ENCODE data around the gene NOL11. TPM values are rescaled to one million over a fixed set of nuclear protein-coding genes. Genes with fewer than 3 reads are reported as not detected.

NOL11 gene
- total RNA-seq, 4 donors from 2014 or later = 31.8 to 68.7 (median 43.4) TPM

DNA sequence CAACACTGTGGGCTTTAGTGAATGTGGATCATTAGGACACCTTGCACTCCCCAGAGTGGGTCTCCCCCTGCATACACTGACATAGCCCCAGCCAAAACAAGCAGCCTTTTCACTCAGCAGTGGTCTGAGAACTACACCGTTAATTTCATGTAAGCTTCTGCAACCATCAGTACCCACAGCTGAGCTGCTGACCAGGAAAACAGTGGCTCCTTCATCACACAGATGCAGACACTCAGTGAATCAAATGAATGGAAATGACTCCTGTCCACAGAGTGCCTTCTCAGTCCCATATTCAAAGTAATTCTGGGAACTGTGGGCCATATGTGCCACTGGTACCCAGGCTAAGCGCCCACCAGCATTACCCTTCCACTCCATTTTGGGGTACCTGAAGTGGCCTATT lies 39.3 kb upstream of the NOL11 start:
- no peak overlapping the region for H3K4me3 ChIP-seq
- H3K27ac ChIP-seq = no peak overlapping the region
- H3K9me3 ChIP-seq = no peaks in the 10 kb centered on the region
- intact Hi-C loops (cut with DNase I; ENCODE audit: low total_unique reads) = no loop called here
- H3K27me3 ChIP-seq = no peaks in the 10 kb centered on the region
- no peak for TF ChIP-seq POLR2A (IDR thresholded peaks at IDR 0.05)
- no peak for TF ChIP-seq CTCF (IDR thresholded peaks at IDR 0.05)
- H3K36me3 ChIP-seq = no peaks in the 10 kb centered on the region
- H3K4me1 ChIP-seq = no peaks in the 10 kb centered on the region
- DNase-seq = no peak

GRCh38 chr17:67679225-67679624 lies 38.5 kb upstream of the NOL11 start:
- H3K27ac ChIP-seq = no peak overlapping the region
- no peaks in the 10 kb centered on the region for H3K36me3 ChIP-seq
- DNase-seq = no peak
- H3K4me1 ChIP-seq = no peaks in the 10 kb centered on the region
- no peak for TF ChIP-seq POLR2A (IDR thresholded peaks at IDR 0.05)
- intact Hi-C loops (cut with DNase I; ENCODE audit: low total_unique reads) = no loop called here
- no peaks in the 10 kb centered on the region for H3K27me3 ChIP-seq
- H3K9me3 ChIP-seq = no peaks in the 10 kb centered on the region
- H3K4me3 ChIP-seq = no peak overlapping the region

- intact Hi-C loops (cut with DNase I; ENCODE audit: low total_unique reads) = no loop called here
- no peak for TF ChIP-seq POLR2A (IDR thresholded peaks at IDR 0.05)
- no peak for TF ChIP-seq CTCF (IDR thresholded peaks at IDR 0.05)
- no peak for DNase-seq
- Histone ChIP-seq H3K27me3 (no peaks in the 10 kb centered on the region), H3K4me3 (no peak overlapping the region), H3K36me3 (no peaks in the 10 kb centered on the region), H3K9me3 (no peaks in the 10 kb centered on the region), H3K4me1 (no peaks in the 10 kb centered on the region), H3K27ac (no peak overlapping the region)
Measured at GRCh38 chr17:67679721-67680120, 38.0 kb upstream of the NOL11 start.

GRCh38 chr17:67680445-67681224 lies 37.1 kb upstream of the NOL11 start:
- no peak for DNase-seq
- no peak overlapping the region for H3K27ac ChIP-seq
- no peaks in the 10 kb centered on the region for H3K4me1 ChIP-seq
- H3K27me3 ChIP-seq = no peaks in the 10 kb centered on the region
- intact Hi-C loops (cut with DNase I; ENCODE audit: low total_unique reads) = no loop called here
- no peaks in the 10 kb centered on the region for H3K9me3 ChIP-seq
- TF ChIP-seq POLR2A (IDR thresholded peaks at IDR 0.05) = no peak
- no peak for TF ChIP-seq CTCF (IDR thresholded peaks at IDR 0.05)
- no peaks in the 10 kb centered on the region for H3K36me3 ChIP-seq
- H3K4me3 ChIP-seq = no peak overlapping the region

DNA sequence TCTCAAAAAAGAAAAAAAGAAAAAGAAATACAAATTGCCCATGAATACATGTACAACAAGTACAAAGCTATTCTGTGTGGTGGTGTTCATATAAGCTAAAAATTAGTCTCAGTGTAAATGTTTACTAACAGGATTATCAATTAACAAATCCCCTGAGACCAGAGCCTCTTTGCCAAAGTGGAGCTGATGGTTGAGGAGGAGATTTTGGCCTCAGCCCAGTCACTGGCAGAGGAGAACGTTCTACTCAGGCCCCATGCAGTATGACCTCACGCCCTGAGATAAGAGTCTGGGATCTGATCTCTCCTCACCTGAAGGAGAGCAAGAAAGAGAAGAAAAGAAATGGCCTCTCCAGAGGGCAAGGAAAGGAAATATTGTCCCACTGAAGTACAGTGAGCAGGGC lies 35.5 kb upstream of the NOL11 start:
- Histone ChIP-seq H3K4me3 (no peak overlapping the region), H3K36me3 (no peaks in the 10 kb centered on the region), H3K4me1 (no peaks in the 10 kb centered on the region), H3K27ac (no peak overlapping the region), H3K9me3 (no peaks in the 10 kb centered on the region), H3K27me3 (no peaks in the 10 kb centered on the region)
- no peak for DNase-seq
- intact Hi-C loops (cut with DNase I; ENCODE audit: low total_unique reads) = no loop called here
- TF ChIP-seq POLR2A (IDR thresholded peaks at IDR 0.05) = no peak
- no peak for TF ChIP-seq CTCF (IDR thresholded peaks at IDR 0.05)
